ENCODE results near the gene FAM177A1. TPM values are rescaled to one million over a fixed set of nuclear protein-coding genes. Genes with fewer than 3 reads are reported as not detected.

FAM177A1 gene
- total and polyA plus RNA-seq, 2 donors (not counting 1 experiment from before 2014, with no cell fraction given) = 63.4 to 64.6 TPM

- H3K9ac ChIP-seq (ENCODE audit: insufficient read depth, low read length) = peak overlapping the region; percentile 90
Observed at GRCh38 chr14:35122696-35123387, 76.8 kb downstream of the FAM177A1 start.

DNA sequence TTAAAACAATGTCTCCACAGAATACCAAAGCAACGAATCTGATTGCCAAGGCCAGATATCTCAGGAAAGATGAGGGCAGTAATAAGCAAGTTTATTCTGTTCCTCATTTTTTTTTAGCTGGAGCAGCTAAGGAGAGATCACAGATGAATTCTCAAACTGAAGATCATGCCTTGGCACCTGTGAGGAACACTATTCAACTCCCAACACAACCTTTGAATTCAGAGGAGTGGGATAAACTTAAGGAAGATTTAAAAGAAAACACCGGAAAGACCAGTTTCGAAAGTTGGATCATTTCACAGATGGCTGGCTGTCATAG is 77.3 kb downstream of the FAM177A1 start:
- H4K20me1 ChIP-seq (ENCODE audit: control insufficient read depth, extremely low read depth, insufficient read depth, low read length) = no peaks in the 10 kb centered on the region
- H3K9me3 ChIP-seq (ENCODE audit: control insufficient read depth, insufficient read depth, low read depth, low read length) = no peaks in the 10 kb centered on the region
- no peak overlapping the region for H3K9ac ChIP-seq (ENCODE audit: insufficient read depth, low read length)
- H3K27ac ChIP-seq (ENCODE audit: insufficient read depth, low read length) = peak overlapping the region; percentile 97
- H3K4me2 ChIP-seq (ENCODE audit: extremely low read depth, insufficient read depth, low read length) = peak overlapping the region; percentile 85
- H3K27me3 ChIP-seq (ENCODE audit: control insufficient read depth, insufficient read depth, low read length) = no peaks in the 10 kb centered on the region
- peak overlapping the region; percentile 61 to 98 (median 84) for H3K4me3 ChIP-seq (replicated peaks in 1 of 4; ENCODE audit: control extremely low read depth in 1 of 4, insufficient read depth in 1 of 4, low read depth in 3 of 4, low read length in 4 of 4)
- TF ChIP-seq EZH2 (IDR thresholded peaks at IDR 0.05; ENCODE audit: low read length, missing control alignments) = no peak
- TF ChIP-seq, protein P1, sequence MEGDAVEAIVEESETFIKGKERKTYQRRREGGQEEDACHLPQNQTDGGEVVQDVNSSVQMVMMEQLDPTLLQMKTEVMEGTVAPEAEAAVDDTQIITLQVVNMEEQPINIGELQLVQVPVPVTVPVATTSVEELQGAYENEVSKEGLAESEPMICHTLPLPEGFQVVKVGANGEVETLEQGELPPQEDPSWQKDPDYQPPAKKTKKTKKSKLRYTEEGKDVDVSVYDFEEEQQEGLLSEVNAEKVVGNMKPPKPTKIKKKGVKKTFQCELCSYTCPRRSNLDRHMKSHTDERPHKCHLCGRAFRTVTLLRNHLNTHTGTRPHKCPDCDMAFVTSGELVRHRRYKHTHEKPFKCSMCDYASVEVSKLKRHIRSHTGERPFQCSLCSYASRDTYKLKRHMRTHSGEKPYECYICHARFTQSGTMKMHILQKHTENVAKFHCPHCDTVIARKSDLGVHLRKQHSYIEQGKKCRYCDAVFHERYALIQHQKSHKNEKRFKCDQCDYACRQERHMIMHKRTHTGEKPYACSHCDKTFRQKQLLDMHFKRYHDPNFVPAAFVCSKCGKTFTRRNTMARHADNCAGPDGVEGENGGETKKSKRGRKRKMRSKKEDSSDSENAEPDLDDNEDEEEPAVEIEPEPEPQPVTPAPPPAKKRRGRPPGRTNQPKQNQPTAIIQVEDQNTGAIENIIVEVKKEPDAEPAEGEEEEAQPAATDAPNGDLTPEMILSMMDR (conservative IDR thresholded peaks at IDR 0.05 in 1 of 2, IDR thresholded peaks at IDR 0.05 in 1 of 2; ENCODE audit: low read depth in 1 of 2, low read length in 2 of 2) = no peak
- H3K4me1 ChIP-seq (ENCODE audit: control insufficient read depth, extremely low read depth, insufficient read depth, low read length) = no peaks in the 10 kb centered on the region
- H3K79me2 ChIP-seq (ENCODE audit: control insufficient read depth, insufficient read depth, low read length) = peaks cover 8% of the 10 kb centered on the region
- no peak for DNase-seq (ENCODE audit: low read depth in 2 of 2)
- no peak overlapping the region for H2AFZ ChIP-seq (ENCODE audit: low read length)
- no peaks in the 10 kb centered on the region for H3K36me3 ChIP-seq (ENCODE audit: control insufficient read depth, insufficient read depth, low read length)

More at GRCh38 chr14:35122696-35123387, 76.8 kb downstream of the FAM177A1 start:
- Histone ChIP-seq H2AFZ (ENCODE audit: low read length) (peak overlapping the region; percentile 79), H3K36me3 (ENCODE audit: control insufficient read depth, insufficient read depth, low read length) (no peaks in the 10 kb centered on the region), H3K4me2 (ENCODE audit: extremely low read depth, insufficient read depth, low read length) (peak overlapping the region; percentile 85), H3K79me2 (ENCODE audit: control insufficient read depth, insufficient read depth, low read length) (peaks cover 8% of the 10 kb centered on the region), H3K27ac (ENCODE audit: insufficient read depth, low read length) (peak overlapping the region; percentile 97), H3K9me3 (ENCODE audit: control insufficient read depth, insufficient read depth, low read depth, low read length) (no peaks in the 10 kb centered on the region), H3K4me3 (replicated peaks in 1 of 4; ENCODE audit: control extremely low read depth in 1 of 4, insufficient read depth in 1 of 4, low read depth in 3 of 4, low read length in 4 of 4) (peak overlapping the region; percentile 61 to 98 (median 84)), H3K4me1 (ENCODE audit: control insufficient read depth, extremely low read depth, insufficient read depth, low read length) (no peaks in the 10 kb centered on the region), H4K20me1 (ENCODE audit: control insufficient read depth, extremely low read depth, insufficient read depth, low read length) (no peaks in the 10 kb centered on the region), H3K27me3 (ENCODE audit: control insufficient read depth, insufficient read depth, low read length) (no peaks in the 10 kb centered on the region)
- TF ChIP-seq EZH2 (IDR thresholded peaks at IDR 0.05; ENCODE audit: low read length, missing control alignments) = no peak
- TF ChIP-seq, protein P1 (conservative IDR thresholded peaks at IDR 0.05 in 1 of 2, IDR thresholded peaks at IDR 0.05 in 1 of 2; ENCODE audit: low read depth in 1 of 2, low read length in 2 of 2) = no peak
- peak; percentile 33 to 58 for DNase-seq (ENCODE audit: low read depth in 2 of 2)

DNA sequence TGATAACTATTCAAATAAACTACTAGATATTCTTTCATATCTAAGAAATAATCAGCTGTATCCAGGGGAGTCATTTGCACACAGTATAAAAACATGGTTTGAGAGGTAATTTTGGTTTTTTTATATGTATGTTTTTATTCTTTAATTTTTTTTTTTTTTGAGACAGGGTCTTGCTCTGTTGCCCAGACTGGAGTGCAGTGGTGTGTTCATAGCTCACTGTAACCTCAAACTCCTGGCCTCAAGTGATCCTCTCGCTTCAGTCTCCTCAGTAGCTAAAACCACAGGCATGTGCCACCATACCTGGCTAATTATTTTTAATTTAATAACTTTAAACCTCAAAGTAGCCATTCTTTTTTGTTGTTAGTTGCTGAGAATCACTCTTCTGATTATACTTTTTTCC is 78.1 kb downstream of the FAM177A1 start:
- Histone ChIP-seq H3K79me2 (ENCODE audit: control insufficient read depth, insufficient read depth, low read length) (peaks cover 8% of the 10 kb centered on the region), H3K27ac (ENCODE audit: insufficient read depth, low read length) (no peak overlapping the region)
- no peak for TF ChIP-seq EZH2 (IDR thresholded peaks at IDR 0.05; ENCODE audit: low read length, missing control alignments)
- TF ChIP-seq, protein P1 (conservative IDR thresholded peaks at IDR 0.05 in 1 of 2, IDR thresholded peaks at IDR 0.05 in 1 of 2; ENCODE audit: low read depth in 1 of 2, low read length in 2 of 2) = no peak

More for the DNA sequence above, 78.1 kb downstream of the FAM177A1 start:
- no peaks in the 10 kb centered on the region for H3K36me3 ChIP-seq (ENCODE audit: control insufficient read depth, insufficient read depth, low read length)
- no peaks in the 10 kb centered on the region for H3K27me3 ChIP-seq (ENCODE audit: control insufficient read depth, insufficient read depth, low read length)
- H3K9ac ChIP-seq (ENCODE audit: insufficient read depth, low read length) = no peak overlapping the region
- H4K20me1 ChIP-seq (ENCODE audit: control insufficient read depth, extremely low read depth, insufficient read depth, low read length) = no peaks in the 10 kb centered on the region
- peak overlapping the region; percentile 85 for H3K4me2 ChIP-seq (ENCODE audit: extremely low read depth, insufficient read depth, low read length)
- H3K9me3 ChIP-seq (ENCODE audit: control insufficient read depth, insufficient read depth, low read depth, low read length) = no peaks in the 10 kb centered on the region
- H3K4me3 ChIP-seq (replicated peaks in 1 of 4; ENCODE audit: control extremely low read depth in 1 of 4, insufficient read depth in 1 of 4, low read depth in 3 of 4, low read length in 4 of 4) = no peak overlapping the region
- no peak overlapping the region for H2AFZ ChIP-seq (ENCODE audit: low read length)
- DNase-seq (ENCODE audit: low read depth in 2 of 2) = no peak
- H3K4me1 ChIP-seq (ENCODE audit: control insufficient read depth, extremely low read depth, insufficient read depth, low read length) = no peaks in the 10 kb centered on the region

Other genes starting within 250 kb of the FAM177A1 start
- gene BAZ1A, start 170.9 kb upstream of the FAM177A1 start, total RNA-seq = 30.0 and 35.2 TPM in 2 replicates
- 21.1 and 28.3 TPM in 2 replicates for gene BAZ1A, start 170.9 kb upstream of the FAM177A1 start, polyA plus RNA-seq
- gene SRP54, start 63.3 kb upstream of the FAM177A1 start, total RNA-seq = 57.8 and 71.5 TPM in 2 replicates
- 74.9 and 93.9 TPM in 2 replicates for gene SRP54, start 63.3 kb upstream of the FAM177A1 start, polyA plus RNA-seq
- gene PPP2R3C, start 75.7 kb downstream of the FAM177A1 start, total RNA-seq = 61.9 and 64.2 TPM in 2 replicates
- gene PPP2R3C, start 75.7 kb downstream of the FAM177A1 start, polyA plus RNA-seq = 28.7 and 32.6 TPM in 2 replicates
- gene PRORP, start 76.3 kb downstream of the FAM177A1 start, total RNA-seq = 12.1 and 14.2 TPM in 2 replicates
- 25.7 and 36.3 TPM in 2 replicates for gene PRORP, start 76.3 kb downstream of the FAM177A1 start, polyA plus RNA-seq
- gene PSMA6, start 246.1 kb downstream of the FAM177A1 start, total RNA-seq = 190 and 254 TPM in 2 replicates
- 225 and 253 TPM in 2 replicates for gene PSMA6, start 246.1 kb downstream of the FAM177A1 start, polyA plus RNA-seq

Measured in fibroblast of lung (primary cell).